ENCODE results near the gene N4BP2L2.

N4BP2L2 gene

GRCh38 chr13:32474999-32475792 is 63.4 kb downstream of the N4BP2L2 start:
- no peak for TF ChIP-seq EZH2phosphoT487 (conservative IDR thresholded peaks at IDR 0.05; ENCODE audit: low read length)
- TF ChIP-seq, protein P1, sequence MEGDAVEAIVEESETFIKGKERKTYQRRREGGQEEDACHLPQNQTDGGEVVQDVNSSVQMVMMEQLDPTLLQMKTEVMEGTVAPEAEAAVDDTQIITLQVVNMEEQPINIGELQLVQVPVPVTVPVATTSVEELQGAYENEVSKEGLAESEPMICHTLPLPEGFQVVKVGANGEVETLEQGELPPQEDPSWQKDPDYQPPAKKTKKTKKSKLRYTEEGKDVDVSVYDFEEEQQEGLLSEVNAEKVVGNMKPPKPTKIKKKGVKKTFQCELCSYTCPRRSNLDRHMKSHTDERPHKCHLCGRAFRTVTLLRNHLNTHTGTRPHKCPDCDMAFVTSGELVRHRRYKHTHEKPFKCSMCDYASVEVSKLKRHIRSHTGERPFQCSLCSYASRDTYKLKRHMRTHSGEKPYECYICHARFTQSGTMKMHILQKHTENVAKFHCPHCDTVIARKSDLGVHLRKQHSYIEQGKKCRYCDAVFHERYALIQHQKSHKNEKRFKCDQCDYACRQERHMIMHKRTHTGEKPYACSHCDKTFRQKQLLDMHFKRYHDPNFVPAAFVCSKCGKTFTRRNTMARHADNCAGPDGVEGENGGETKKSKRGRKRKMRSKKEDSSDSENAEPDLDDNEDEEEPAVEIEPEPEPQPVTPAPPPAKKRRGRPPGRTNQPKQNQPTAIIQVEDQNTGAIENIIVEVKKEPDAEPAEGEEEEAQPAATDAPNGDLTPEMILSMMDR (IDR thresholded peaks at IDR 0.05; ENCODE audit: insufficient read depth, low read length, poor library complexity, severe bottlenecking): no peak
- Histone ChIP-seq H3K79me2 (ENCODE audit: insufficient read depth, low read length) (no peaks in the 10 kb centered on the region), H3K9ac (ENCODE audit: low read length) (no peak overlapping the region), H3K4me3 (ENCODE audit: insufficient read depth, low read length, poor library complexity, severe bottlenecking) (no peak overlapping the region), H3K4me2 (ENCODE audit: low read depth, low read length, poor library complexity, severe bottlenecking) (no peak overlapping the region), H3F3A (ENCODE audit: insufficient read depth) (no peaks in the 10 kb centered on the region), H3K27ac (ENCODE audit: low read depth, low read length) (no peak overlapping the region), H4K20me1 (ENCODE audit: low read depth, low read length) (no peaks in the 10 kb centered on the region), H3K27me3 (ENCODE audit: low read length) (no peaks in the 10 kb centered on the region), H2AFZ (ENCODE audit: low read depth, low read length, severe bottlenecking) (no peak overlapping the region), H3K9me3 (ENCODE audit: insufficient read depth, low read length) (no peaks in the 10 kb centered on the region), H3K9me2 (replicated peaks; ENCODE audit: insufficient read depth, low read length) (no peaks in the 10 kb centered on the region), H3K36me3 (ENCODE audit: low read length) (no peaks in the 10 kb centered on the region)

- H3K9me3 ChIP-seq (ENCODE audit: insufficient read depth, low read length): no peaks in the 10 kb centered on the region
- H3K9me2 ChIP-seq (replicated peaks; ENCODE audit: insufficient read depth, low read length): no peaks in the 10 kb centered on the region
- no peak overlapping the region for H3K27ac ChIP-seq (ENCODE audit: low read depth, low read length)
- no peak overlapping the region for H3K4me3 ChIP-seq (ENCODE audit: insufficient read depth, low read length, poor library complexity, severe bottlenecking)
- no peak overlapping the region for H3K4me2 ChIP-seq (ENCODE audit: low read depth, low read length, poor library complexity, severe bottlenecking)
- no peak overlapping the region for H3K9ac ChIP-seq (ENCODE audit: low read length)
- H4K20me1 ChIP-seq (ENCODE audit: low read depth, low read length): no peaks in the 10 kb centered on the region
- no peaks in the 10 kb centered on the region for H3F3A ChIP-seq (ENCODE audit: insufficient read depth)
- H3K79me2 ChIP-seq (ENCODE audit: insufficient read depth, low read length): no peaks in the 10 kb centered on the region
- TF ChIP-seq EZH2phosphoT487 (conservative IDR thresholded peaks at IDR 0.05; ENCODE audit: low read length): no peak
- TF ChIP-seq, protein P1 (IDR thresholded peaks at IDR 0.05; ENCODE audit: insufficient read depth, low read length, poor library complexity, severe bottlenecking): no peak
- H3K27me3 ChIP-seq (ENCODE audit: low read length): no peaks in the 10 kb centered on the region
- no peaks in the 10 kb centered on the region for H3K36me3 ChIP-seq (ENCODE audit: low read length)
- no peak overlapping the region for H2AFZ ChIP-seq (ENCODE audit: low read depth, low read length, severe bottlenecking)
Observed at GRCh38 chr13:32473650-32474049, 64.9 kb downstream of the N4BP2L2 start.

DNA sequence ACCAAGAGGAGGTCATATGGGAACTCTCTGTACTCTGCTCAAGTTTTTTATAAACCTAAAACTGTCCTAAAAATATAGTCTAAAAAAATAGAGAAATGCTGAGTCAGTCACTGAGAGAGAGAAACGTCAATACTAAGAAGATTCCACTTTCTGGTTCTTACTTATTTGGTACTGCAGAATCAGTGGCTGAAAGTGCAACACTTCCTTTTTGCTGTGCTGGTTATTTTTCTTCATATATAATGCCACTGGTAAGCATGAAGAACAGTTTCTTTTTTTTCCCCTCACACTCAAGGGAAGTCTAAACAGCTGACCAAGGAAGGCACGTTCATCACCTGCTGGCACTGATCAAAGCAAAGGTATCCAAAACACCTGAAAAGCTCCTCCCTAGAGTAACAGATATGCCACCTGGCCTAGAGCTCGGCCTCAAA is 66.4 kb downstream of the N4BP2L2 start:
- no peak for TF ChIP-seq EZH2phosphoT487 (conservative IDR thresholded peaks at IDR 0.05; ENCODE audit: low read length)
- TF ChIP-seq, protein P1 (IDR thresholded peaks at IDR 0.05; ENCODE audit: insufficient read depth, low read length, poor library complexity, severe bottlenecking): no peak
- H2AFZ ChIP-seq (ENCODE audit: low read depth, low read length, severe bottlenecking): no peak overlapping the region
- H3K9ac ChIP-seq (ENCODE audit: low read length): no peak overlapping the region
- no peak overlapping the region for H3K27ac ChIP-seq (ENCODE audit: low read depth, low read length)
- H3K36me3 ChIP-seq (ENCODE audit: low read length): no peaks in the 10 kb centered on the region
- no peaks in the 10 kb centered on the region for H3K79me2 ChIP-seq (ENCODE audit: insufficient read depth, low read length)
- H3K9me3 ChIP-seq (ENCODE audit: insufficient read depth, low read length): no peaks in the 10 kb centered on the region
- no peak overlapping the region for H3K4me3 ChIP-seq (ENCODE audit: insufficient read depth, low read length, poor library complexity, severe bottlenecking)
- no peaks in the 10 kb centered on the region for H3K27me3 ChIP-seq (ENCODE audit: low read length)
- no peaks in the 10 kb centered on the region for H3F3A ChIP-seq (ENCODE audit: insufficient read depth)
- no peak overlapping the region for H3K4me2 ChIP-seq (ENCODE audit: low read depth, low read length, poor library complexity, severe bottlenecking)
- no peaks in the 10 kb centered on the region for H3K9me2 ChIP-seq (replicated peaks; ENCODE audit: insufficient read depth, low read length)
- H4K20me1 ChIP-seq (ENCODE audit: low read depth, low read length): no peaks in the 10 kb centered on the region

Data from SU-DHL-6 (cell line).